Heart left ventricle (tissue), 16 donors: ENCODE results near the gene FAM184A. TPM values are rescaled to one million over a fixed set of nuclear protein-coding genes. Genes with fewer than 3 reads are reported as not detected.
"Not testable (repeated sequence)": the region's sequence is repeated elsewhere in the genome, so short reads cannot be mapped to it uniquely, and the experiment has no call there.

Source experiments
- ATAC-seq, 4 donors: fragments of 200-7000 bp; cut with Tn5 transposase; one replicate each; pipeline ENCODE4 v1.9.1; 2020 to 2022; ENCODE audit warnings: moderate library complexity in 4 of 4, mild to moderate bottlenecking in 3 of 4, moderate number of reproducible peaks in 1 of 4
- DNase-seq, 5 donors: peaks; one replicate each; pipeline ENCODE4 v3.0.0-alpha.2; 2020
- H3K27ac ChIP-seq, 12 donors: fragments of 200-600 bp; sonication (generic) in 4 of 12; one replicate each; pipeline versions ENCODE4 v1.5.0 to v1.8.0; 2016 to 2022; ENCODE audit warnings: mild to moderate bottlenecking in 2 of 12
- H3K27me3 ChIP-seq, 9 donors: fragments of 200-600 bp; sonication (generic) in 2 of 9; one replicate each; pipeline versions ENCODE4 v1.5.1 to v1.8.0; 2016 to 2022; ENCODE audit warnings: mild to moderate bottlenecking in 3 of 9
- H3K36me3 ChIP-seq, 9 donors: fragments of 200-600 bp; sonication (generic) in 2 of 9; one replicate each; pipeline versions ENCODE4 v1.5.0 to v1.8.0; 2018 to 2022; ENCODE audit warnings: mild to moderate bottlenecking in 2 of 9
- H3K4me1 ChIP-seq, 12 donors: fragments of 200-600 bp; sonication (generic) in 4 of 12; one replicate each; pipeline versions ENCODE4 v1.5.0 to v1.8.0; 2016 to 2022; ENCODE audit warnings: mild to moderate bottlenecking in 3 of 12
- H3K4me3 ChIP-seq, 12 donors: fragments of 200-600 bp; sonication (generic) in 4 of 12; one replicate each; pipeline versions ENCODE4 v1.5.0 to v1.8.0; 2017 to 2022; ENCODE audit warnings: mild to moderate bottlenecking in 9 of 12, moderate library complexity in 4 of 12
- H3K9me3 ChIP-seq, 12 donors: fragments of 200-600 bp; sonication (generic) in 4 of 12; one replicate each; pipeline versions ENCODE4 v1.5.0 to v1.8.0; 2016 to 2022; ENCODE audit warnings: mild to moderate bottlenecking in 1 of 12
- POLR2A ChIP-seq, 2 donors: fragments of 450-650 bp; IDR thresholded peaks; one replicate each; pipeline ENCODE4 v1.6.1; 2017; ENCODE audit warnings: antibody characterized with exemption in 2 of 2, mild to moderate bottlenecking in 2 of 2, moderate library complexity in 2 of 2
- WGBS, 4 donors: extraction: QIAGEN DNeasy Blood & Tissue Kit in 2 of 4; methylation state at CpG; one replicate each; pipeline versions ENCODE4 v1.1.5 to v1.1.7; 2013 to 2018; 5-methylcytosine and 5-hydroxymethylcytosine counted together
- intact Hi-C, 10 donors: fragments of 100-400 bp; cut with DNase I; formaldehyde crosslinking; loops; one replicate each; pipeline versions ENCODE4 v1.11.1 to v1.14.2; 2022
- polyA plus RNA-seq, 2 donors: library from polyadenylated mRNA; stranded (reverse); fragments of 200-250 nt; gene quantifications; one replicate each; pipeline ENCODE4 v1.2.3, GENCODE V29; 2013
- total RNA-seq, 9 donors: library from RNA; depleted of rRNA in 2 of 9; stranded (reverse); fragments of >200 nt in 2 of 9; fragmentation: NEBNext Ultra II Directional in 3 of 9; extraction: Animal tissue kit (Norgen Biotek cat#: 25700) in 3 of 9; gene quantifications; one replicate each; pipeline versions ENCODE4 v1.1.0 to v1.2.4, GENCODE V29; 2016 to 2023
- TF ChIP-seq, protein P1 (sequence below), 12 donors: fragments of 200-600 bp; sonication (generic) in 4 of 12; IDR thresholded peaks; one replicate each; pipeline versions ENCODE4 v1.5.0 to v1.8.0; 2018 to 2022; ENCODE audit warnings: antibody characterized with exemption in 12 of 12, mild to moderate bottlenecking in 5 of 12
- donor health status: ischemic (EF 13 %, LVEDD 7.1; RV severe dilation, severe dysfunction).
- donor health status: healthy with polysubstance abuse.
- donor health status: DM: no; HTN: yes; CAD: no.
- donor health status: DM: no; HTN: no; CAD: no.
- donor health status: ischemic (EF 25% LVEDD 6.9; RV normal size, moderate dysfunction).
- donor health status: ischemic (EF 25% LVEDD 5.7; RV mildly dilated, moderate dysfunction).
- donor health status: healthy.
- donor health status: DM: yes; HTN: yes; CAD: no.
- donor health status: ischemic (EF 35%, LVEDD 5.7; RV mildly dilated, moderate dysfunction).
- donor health status: nonischemic (EF 11% LVEDD 7.7; RV severe dilation, severe dysfunction).
- donor health status: DM: yes; HTN: yes; CAD: no.
- donor health status: PGD.
- donor health status: ischemic (EF 29% LVEDD 5.4; RV normal size, mild dysfunction).
- donor health status: nonischemic (EF 23%, LVEDD 6.1; RV moderate dilation, normal function).

FAM184A gene
- total and polyA plus RNA-seq, 11 donors: 0.16 to 1.1 (median 0.45) TPM

DNA sequence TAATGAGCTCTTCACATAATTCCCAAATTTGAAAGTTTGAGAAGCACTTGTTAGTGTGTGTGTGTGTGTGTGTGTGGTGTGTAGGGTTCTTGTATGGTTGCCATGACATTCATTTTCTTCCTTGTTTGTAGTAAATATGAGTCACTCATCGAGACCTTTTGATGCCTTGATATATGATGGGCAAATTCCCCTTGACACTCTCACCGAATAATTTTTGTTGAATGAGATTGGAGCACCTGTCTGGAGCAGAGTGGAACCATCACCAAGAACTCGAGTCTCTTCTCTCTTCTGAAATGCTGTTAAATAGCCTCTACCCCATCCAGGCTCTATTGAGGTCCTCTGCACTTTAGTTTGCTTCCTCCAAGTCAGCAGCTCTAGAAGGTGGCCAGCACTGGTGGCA is 29.6 kb upstream of the FAM184A start:
- no peaks in the 10 kb centered on the region for H3K27me3 ChIP-seq
- TF ChIP-seq, protein P1, sequence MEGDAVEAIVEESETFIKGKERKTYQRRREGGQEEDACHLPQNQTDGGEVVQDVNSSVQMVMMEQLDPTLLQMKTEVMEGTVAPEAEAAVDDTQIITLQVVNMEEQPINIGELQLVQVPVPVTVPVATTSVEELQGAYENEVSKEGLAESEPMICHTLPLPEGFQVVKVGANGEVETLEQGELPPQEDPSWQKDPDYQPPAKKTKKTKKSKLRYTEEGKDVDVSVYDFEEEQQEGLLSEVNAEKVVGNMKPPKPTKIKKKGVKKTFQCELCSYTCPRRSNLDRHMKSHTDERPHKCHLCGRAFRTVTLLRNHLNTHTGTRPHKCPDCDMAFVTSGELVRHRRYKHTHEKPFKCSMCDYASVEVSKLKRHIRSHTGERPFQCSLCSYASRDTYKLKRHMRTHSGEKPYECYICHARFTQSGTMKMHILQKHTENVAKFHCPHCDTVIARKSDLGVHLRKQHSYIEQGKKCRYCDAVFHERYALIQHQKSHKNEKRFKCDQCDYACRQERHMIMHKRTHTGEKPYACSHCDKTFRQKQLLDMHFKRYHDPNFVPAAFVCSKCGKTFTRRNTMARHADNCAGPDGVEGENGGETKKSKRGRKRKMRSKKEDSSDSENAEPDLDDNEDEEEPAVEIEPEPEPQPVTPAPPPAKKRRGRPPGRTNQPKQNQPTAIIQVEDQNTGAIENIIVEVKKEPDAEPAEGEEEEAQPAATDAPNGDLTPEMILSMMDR (IDR thresholded peaks at IDR 0.05): no peak
- TF ChIP-seq POLR2A (IDR thresholded peaks at IDR 0.05): no peak
- DNase-seq (no peak), ATAC-seq (no peak)
- intact Hi-C loops: loop anchor here in 1 of 10 donors (10.0 kb wide), 1 partner anchor 823 kb away; no protein-coding TSS in a partner anchor
- no peak overlapping the region for H3K4me3 ChIP-seq
- no peak overlapping the region for H3K27ac ChIP-seq
- no peaks in the 10 kb centered on the region for H3K36me3 ChIP-seq
- peaks cover 0 to 6% (median 0%) of the 10 kb centered on the region in 12 donors for H3K4me1 ChIP-seq
- WGBS, 4 donors: 78 to 87% (median 83%) methylated on average over 3 of the region's 3 CpGs
- H3K9me3 ChIP-seq: no peaks in the 10 kb centered on the region

DNA sequence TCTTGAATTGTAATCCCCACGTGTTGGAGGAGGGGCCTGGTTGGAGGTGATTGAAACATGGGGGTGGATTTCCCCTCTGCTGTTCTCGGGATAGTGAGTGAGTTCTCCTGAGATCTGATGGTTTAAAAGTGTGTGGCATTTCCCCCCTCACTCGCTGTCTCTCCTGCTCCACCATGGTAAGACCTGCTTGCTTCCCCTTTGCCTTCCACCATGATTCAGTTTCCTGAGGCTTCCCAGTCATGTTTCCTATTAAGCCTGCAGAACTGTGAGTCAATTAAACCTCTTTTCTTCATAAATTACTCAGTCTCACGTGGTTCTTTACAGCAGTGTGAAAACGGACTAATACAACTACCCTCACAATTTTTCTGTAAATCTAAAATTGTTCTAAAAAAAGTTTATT is 26.8 kb upstream of the FAM184A start:
- no peak for TF ChIP-seq POLR2A (IDR thresholded peaks at IDR 0.05)
- TF ChIP-seq, protein P1 (IDR thresholded peaks at IDR 0.05): no peak

DNA sequence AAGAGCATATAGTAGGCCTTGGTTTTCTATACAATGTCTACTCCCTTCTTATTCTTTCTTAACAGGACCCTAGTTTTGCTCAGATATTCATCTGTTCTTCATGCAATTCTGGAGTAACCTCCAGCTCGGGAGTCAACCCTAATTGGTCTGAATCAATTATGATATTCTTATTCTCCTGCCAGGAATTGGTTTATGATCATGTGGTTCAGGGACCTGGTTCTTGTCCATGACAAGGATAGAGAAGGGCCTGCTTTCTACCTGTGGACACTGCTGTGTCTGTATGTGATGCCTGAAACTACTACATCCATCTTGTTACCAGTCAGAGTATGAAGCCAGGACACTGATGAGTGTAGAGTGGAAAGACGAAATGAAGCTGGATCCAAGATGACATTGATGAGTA is 24.4 kb upstream of the FAM184A start:
- Histone ChIP-seq H3K9me3 (no peaks in the 10 kb centered on the region), H3K4me3 (no peak overlapping the region), H3K27ac (no peak overlapping the region), H3K36me3 (no peaks in the 10 kb centered on the region), H3K27me3 (no peaks in the 10 kb centered on the region), H3K4me1 (no peaks in the 10 kb centered on the region)
- intact Hi-C loops: loop anchor here in 1 of 10 donors (10.0 kb wide), 1 partner anchor 818 kb away; no protein-coding TSS in a partner anchor
- 85 to 90% (median 89%) methylated on average over 2 of the region's 2 CpGs for whole genome bisulfite sequencing, 4 donors
- no peak for DNase-seq
- TF ChIP-seq POLR2A (IDR thresholded peaks at IDR 0.05): no peak
- TF ChIP-seq, protein P1 (IDR thresholded peaks at IDR 0.05): no peak
- no peak for ATAC-seq

More for the DNA sequence above, 26.8 kb upstream of the FAM184A start:
- no peak for ATAC-seq
- no peak overlapping the region for H3K4me3 ChIP-seq
- intact Hi-C loops: loop anchor here in 1 of 10 donors (10.0 kb wide), 1 partner anchor 820 kb away; no protein-coding TSS in a partner anchor
- H3K9me3 ChIP-seq: no peaks in the 10 kb centered on the region
- H3K36me3 ChIP-seq: no peaks in the 10 kb centered on the region
- peaks cover 0 to 2% (median 0%) of the 10 kb centered on the region in 12 donors for H3K4me1 ChIP-seq
- no peaks in the 10 kb centered on the region for H3K27me3 ChIP-seq
- 59 to 68% (median 60%) methylated on average over 5 of the region's 5 CpGs for WGBS, 4 donors
- H3K27ac ChIP-seq: no peak overlapping the region
- DNase-seq: no peak

DNA sequence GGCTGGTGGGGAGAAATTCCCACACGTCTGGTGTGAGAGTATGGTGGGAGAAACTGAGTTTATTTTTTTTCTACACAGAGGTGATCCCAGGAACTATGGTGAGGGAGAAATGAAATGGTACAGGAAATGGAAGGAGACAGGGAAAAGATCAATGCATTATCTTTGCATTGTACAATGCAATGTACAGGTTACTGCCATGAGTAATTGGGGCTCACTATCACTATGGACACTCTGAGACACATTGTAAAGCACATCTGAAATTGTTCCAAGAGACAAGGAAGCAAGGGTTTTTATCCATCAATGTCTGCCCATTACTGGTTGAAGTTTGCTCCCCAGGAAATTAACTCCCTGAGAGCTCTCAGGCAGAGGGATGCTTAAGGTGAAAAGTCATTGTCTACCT is 21.7 kb upstream of the FAM184A start:
- no peak overlapping the region for H3K27ac ChIP-seq
- ATAC-seq: no peak
- DNase-seq: no peak
- no peak overlapping the region for H3K4me3 ChIP-seq
- H3K4me1 ChIP-seq: peaks cover 0 to 16% (median 6%) of the 10 kb centered on the region in 12 donors
- H3K27me3 ChIP-seq: no peaks in the 10 kb centered on the region
- H3K9me3 ChIP-seq: no peaks in the 10 kb centered on the region
- 84 to 88% (median 87%) methylated on average over 1 of the region's 1 CpG for WGBS, 4 donors
- H3K36me3 ChIP-seq: no peaks in the 10 kb centered on the region
- no peak for TF ChIP-seq POLR2A (IDR thresholded peaks at IDR 0.05)
- TF ChIP-seq, protein P1 (IDR thresholded peaks at IDR 0.05): no peak
- intact Hi-C loops: loop anchor here in 1 of 10 donors (10.0 kb wide), 1 partner anchor 815 kb away; no protein-coding TSS in a partner anchor

DNA sequence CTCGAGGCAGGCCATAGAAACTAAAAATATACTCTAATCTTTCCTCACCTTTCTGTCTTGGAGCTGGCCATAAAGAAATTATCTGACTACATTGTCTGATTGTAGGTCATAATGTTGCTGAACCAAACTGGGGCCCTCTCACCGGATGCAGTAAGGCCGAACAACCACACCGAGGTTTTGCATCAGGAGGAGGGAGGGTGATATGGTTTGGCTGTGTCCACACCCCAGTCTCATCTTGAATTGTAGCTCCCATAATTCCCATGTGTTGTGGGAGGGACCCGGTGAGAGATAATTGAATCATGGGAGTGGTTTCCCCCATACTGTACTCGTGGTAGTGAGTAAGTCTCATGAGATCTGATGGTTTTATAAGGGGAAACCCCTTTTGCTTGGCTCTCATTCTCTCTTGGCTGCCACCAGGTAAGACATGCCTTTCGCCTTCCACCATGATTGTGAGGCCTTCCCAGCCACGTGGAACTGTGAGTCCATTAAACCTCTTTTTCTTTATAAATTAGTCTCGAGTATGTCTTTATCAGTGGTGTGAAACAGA is 19.4 kb upstream of the FAM184A start:
- H3K27ac ChIP-seq: peak overlapping the region in 4 of 12 donors; percentile 36 to 70 (median 60)
- ATAC-seq: not testable (repeated sequence)
- WGBS, 4 donors: 77 to 84% (median 80%) methylated on average over 9 of the region's 9 CpGs

More for the DNA sequence above, 19.4 kb upstream of the FAM184A start:
- intact Hi-C loops: loop anchor here in 1 of 10 donors (5.0 kb wide), 1 partner anchor 121 kb away; no protein-coding TSS in a partner anchor
- not testable (repeated sequence) for H3K36me3 ChIP-seq, H3K9me3 ChIP-seq, DNase-seq, H3K4me3 ChIP-seq, H3K27me3 ChIP-seq
- peaks cover 0 to 16% (median 6%) of the 10 kb centered on the region in 12 donors for H3K4me1 ChIP-seq
